ENCODE results near the gene CAPN12. TPM values are rescaled to one million over a fixed set of nuclear protein-coding genes. Genes with fewer than 3 reads are reported as not detected.
A peak's percentile ranks its signal among the peaks of the same experiment; 100 is the strongest.

Gene CAPN12
- total and polyA plus RNA-seq, 12 donors: 0.15 to 3.6 (median 0.63) TPM

- no peaks in the 10 kb centered on the region for H3K27me3 ChIP-seq
- peak; percentile 69 to 76 for DNase-seq
- peak in 3 of 8 donors; percentile 25 to 39 (median 33) for ATAC-seq
- H3K36me3 ChIP-seq: peaks cover 5 to 100% (median 63%) of the 10 kb centered on the region in 9 donors
- peak overlapping the region; percentile 54 to 93 (median 84) for H3K27ac ChIP-seq
- H3K9me3 ChIP-seq: no peaks in the 10 kb centered on the region
- peaks cover 62 to 100% (median 79%) of the 10 kb centered on the region in 9 donors for H3K4me1 ChIP-seq
- peak in 1 of 9 donors; percentile 26 for TF ChIP-seq CTCF (IDR thresholded peaks at IDR 0.05)
- no peak overlapping the region for H3K4me3 ChIP-seq
- intact Hi-C loops (cut with DNase I): loop anchor here in 1 of 10 donors (5.0 kb wide), 1 partner anchor 63 kb away; no protein-coding TSS in a partner anchor
- 57 to 64% methylated on average over 3 of the region's 3 CpGs for WGBS, 2 donors
Observed at GRCh38 chr19:38715555-38715954, 28.7 kb downstream of the CAPN12 start.

GRCh38 chr19:38714354-38714778 lies 29.9 kb downstream of the CAPN12 start:
- 47 to 64% methylated on average over 14 of the region's 14 CpGs for WGBS, 2 donors
- no peak for TF ChIP-seq CTCF (IDR thresholded peaks at IDR 0.05)
- peak; percentile 2 to 30 (median 12) for ATAC-seq
- DNase-seq: peak in 1 of 2 donors; percentile 59
- intact Hi-C loops (cut with DNase I): loop anchor here in 2 of 10 donors (5.0 kb wide), 2 partner anchors 52 to 62 kb away; no protein-coding TSS in a partner anchor
- H3K9me3 ChIP-seq: no peaks in the 10 kb centered on the region
- H3K27me3 ChIP-seq: no peaks in the 10 kb centered on the region
- peak overlapping the region; percentile 54 to 93 (median 84) for H3K27ac ChIP-seq
- peaks cover 8 to 100% (median 67%) of the 10 kb centered on the region in 9 donors for H3K36me3 ChIP-seq
- H3K4me1 ChIP-seq: peaks cover 61 to 100% (median 79%) of the 10 kb centered on the region in 9 donors
- H3K4me3 ChIP-seq: no peak overlapping the region

GRCh38 chr19:38713865-38714264 lies 30.4 kb downstream of the CAPN12 start:
- ATAC-seq: no peak
- H3K4me3 ChIP-seq: no peak overlapping the region
- DNase-seq: no peak
- TF ChIP-seq CTCF (IDR thresholded peaks at IDR 0.05): no peak
- intact Hi-C loops (cut with DNase I): loop anchor here in 2 of 10 donors (5.0 kb wide), 2 partner anchors 52 to 62 kb away; no protein-coding TSS in a partner anchor
- no peaks in the 10 kb centered on the region for H3K9me3 ChIP-seq
- peaks cover 61 to 100% (median 79%) of the 10 kb centered on the region in 9 donors for H3K4me1 ChIP-seq
- peaks cover 8 to 100% (median 67%) of the 10 kb centered on the region in 9 donors for H3K36me3 ChIP-seq
- no peaks in the 10 kb centered on the region for H3K27me3 ChIP-seq
- WGBS, 2 donors: 65 to 74% methylated on average over 14 of the region's 14 CpGs
- H3K27ac ChIP-seq: peak overlapping the region; percentile 54 to 93 (median 84)

GRCh38 chr19:38713227-38713649 lies 31.0 kb downstream of the CAPN12 start:
- 26 to 40% methylated on average over 19 of the region's 19 CpGs for WGBS, 2 donors
- Histone ChIP-seq H3K36me3 (peaks cover 6 to 100% (median 67%) of the 10 kb centered on the region in 9 donors), H3K9me3 (no peaks in the 10 kb centered on the region), H3K4me1 (peaks cover 61 to 100% (median 79%) of the 10 kb centered on the region in 9 donors), H3K27me3 (no peaks in the 10 kb centered on the region), H3K4me3 (no peak overlapping the region), H3K27ac (peak overlapping the region; percentile 54 to 93 (median 84))
- intact Hi-C loops (cut with DNase I): loop anchor here in 2 of 10 donors (5.0 kb wide), 2 partner anchors 51 to 61 kb away; no protein-coding TSS in a partner anchor
- TF ChIP-seq CTCF (IDR thresholded peaks at IDR 0.05): no peak
- peak; percentile 61 to 79 for DNase-seq
- ATAC-seq: peak; percentile 14 to 49 (median 30)

Data from heart right ventricle (tissue), 16 donors.